Erythroblast (primary cell): ENCODE measurements around the gene GCNA.

Experiments
- DNase-seq, 2 experiments: peaks; one replicate each; lab custom pipeline; 2025; lab: John Stamatoyannopoulos, UW
- GATA1 ChIP-seq: IDR thresholded peaks from 2 replicates; pipeline ENCODE4 v1.6.1; 2011; ENCODE audit warnings: low read depth, mild to moderate bottlenecking, control low read depth, low read length, moderate library complexity
- POLR2A ChIP-seq: IDR thresholded peaks from 2 replicates; pipeline ENCODE4 v1.6.1; 2011; ENCODE audit warnings: mild to moderate bottlenecking, low read length

Gene GCNA

DNA sequence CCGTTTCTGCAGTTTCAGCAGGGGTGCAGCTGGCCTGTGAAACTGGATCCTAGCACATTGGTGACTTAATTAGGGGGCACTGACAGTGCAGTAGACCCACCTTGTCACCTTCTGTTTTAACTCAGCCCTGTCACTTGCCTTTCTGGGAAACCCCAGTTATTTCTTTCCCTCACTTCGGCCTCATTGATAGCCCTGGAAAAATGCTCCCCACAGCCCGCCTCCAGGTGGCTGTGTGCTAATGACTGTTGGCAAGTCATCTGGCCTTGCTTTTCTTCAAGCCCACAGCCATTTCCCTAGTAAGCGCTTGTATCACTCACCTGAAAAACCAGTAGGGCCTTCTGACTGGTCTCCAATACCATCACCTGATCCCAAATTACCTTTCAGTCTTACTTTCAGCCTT is 36.8 kb downstream of the GCNA start:
- TF ChIP-seq POLR2A (no peak), GATA1 (no peak)
- DNase-seq = no peak

DNA sequence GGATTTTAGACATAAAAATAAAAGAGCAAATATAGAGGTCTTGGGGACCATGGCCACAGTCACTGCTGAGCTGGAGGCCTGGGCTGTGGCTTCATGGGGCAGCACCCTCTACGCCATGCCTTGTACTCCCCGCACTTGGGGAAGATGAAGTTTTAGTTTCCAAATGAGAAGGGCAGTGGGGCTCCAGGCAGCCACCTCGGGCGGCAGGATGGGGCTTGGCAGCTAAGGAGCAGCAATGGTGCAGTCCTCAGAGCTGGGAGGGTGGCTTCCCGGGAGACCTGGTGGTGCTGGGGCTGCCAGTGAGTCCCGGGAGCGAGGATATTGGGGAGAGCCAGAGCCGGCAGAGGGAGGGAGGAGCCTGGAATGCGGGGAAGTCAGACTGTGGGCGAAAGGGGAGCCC is 37.7 kb downstream of the GCNA start:
- no peak for DNase-seq
- TF ChIP-seq GATA1 (no peak), POLR2A (no peak)

- no peak for DNase-seq
- TF ChIP-seq POLR2A (no peak), GATA1 (no peak)
Observed at GRCh38 chrX:71616672-71617529, 38.7 kb downstream of the GCNA start.

DNA sequence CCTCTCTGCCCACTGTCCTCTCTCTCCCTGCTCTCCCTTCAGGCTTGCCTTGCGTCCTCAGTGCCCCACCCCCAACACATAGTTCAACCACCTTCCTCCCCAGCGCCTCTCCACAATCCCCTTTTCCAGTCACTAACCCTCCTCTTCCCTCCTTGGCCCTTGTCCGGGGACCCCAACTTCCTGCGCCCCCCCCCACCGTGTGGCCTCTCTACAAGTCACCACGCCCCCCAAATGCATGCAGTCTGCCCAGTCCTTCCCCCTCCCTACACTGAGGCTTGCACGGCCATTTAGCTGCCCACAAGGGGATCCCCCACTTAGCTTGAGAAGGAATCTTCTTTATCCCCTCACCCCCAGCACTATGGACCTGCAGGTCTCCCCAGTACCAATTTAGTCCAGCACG is 39.5 kb downstream of the GCNA start:
- DNase-seq = no peak
- TF ChIP-seq GATA1 (no peak), POLR2A (no peak)

DNA sequence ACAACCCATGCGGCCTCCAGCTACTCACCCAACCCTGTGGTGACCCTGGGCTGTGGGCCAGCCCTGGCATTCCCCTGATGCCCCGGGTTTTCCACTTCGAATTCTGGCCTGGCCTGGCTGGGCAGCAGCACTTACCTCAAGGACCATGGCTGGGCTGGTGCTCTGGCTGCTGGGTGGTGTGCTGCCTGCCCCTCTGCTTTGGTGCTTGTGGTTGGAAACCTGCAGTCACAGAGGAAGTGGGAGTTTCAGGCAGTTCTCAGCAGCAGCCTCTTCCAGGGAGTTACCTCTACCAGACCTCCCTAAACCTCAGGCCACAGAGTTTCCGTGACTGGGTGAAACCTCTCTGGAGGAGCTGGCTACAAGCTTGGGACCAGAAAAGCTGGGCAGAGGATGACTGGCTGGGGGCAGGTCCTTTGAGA is 40.1 kb downstream of the GCNA start, which contains the start of gene CXCR3:
Gene CXCR3 (minus strand): TSS at position 209 of the 419 bp plus-strand sequence. CDS start 62 bp downstream, at position 147.
- DNase-seq = no peak
- TF ChIP-seq POLR2A (peak; percentile 16), GATA1 (no peak)

DNA sequence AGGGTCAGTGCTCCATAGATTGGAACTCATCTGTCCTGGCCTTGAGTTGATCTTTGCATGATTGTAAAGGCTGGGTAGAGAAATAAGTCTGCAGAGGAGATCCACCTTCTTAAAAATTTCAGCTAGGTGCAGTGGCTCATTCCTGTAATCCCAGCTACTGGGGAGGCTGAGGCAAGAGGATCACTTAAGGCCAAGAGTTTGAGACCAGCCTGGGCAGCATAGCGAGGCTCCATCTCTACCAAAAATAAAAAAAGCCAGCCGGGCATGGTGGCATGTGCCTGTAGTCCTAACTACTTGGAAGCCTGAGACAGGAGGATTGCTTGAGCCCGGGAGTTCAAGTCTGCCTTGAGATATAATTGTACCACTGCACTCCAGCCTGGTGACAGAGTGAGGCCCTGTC is 40.5 kb downstream of the GCNA start:
- no peak for TF ChIP-seq GATA1
- TF ChIP-seq POLR2A = no peak
- no peak for DNase-seq

- TF ChIP-seq GATA1 = no peak
- TF ChIP-seq POLR2A = no peak
- DNase-seq = no peak
Observed at GRCh38 chrX:71619193-71619592, 41.0 kb downstream of the GCNA start.

GRCh38 chrX:71619986-71620385 is 41.7 kb downstream of the GCNA start:
- TF ChIP-seq GATA1 (no peak), POLR2A (no peak)
- no peak for DNase-seq

DNA sequence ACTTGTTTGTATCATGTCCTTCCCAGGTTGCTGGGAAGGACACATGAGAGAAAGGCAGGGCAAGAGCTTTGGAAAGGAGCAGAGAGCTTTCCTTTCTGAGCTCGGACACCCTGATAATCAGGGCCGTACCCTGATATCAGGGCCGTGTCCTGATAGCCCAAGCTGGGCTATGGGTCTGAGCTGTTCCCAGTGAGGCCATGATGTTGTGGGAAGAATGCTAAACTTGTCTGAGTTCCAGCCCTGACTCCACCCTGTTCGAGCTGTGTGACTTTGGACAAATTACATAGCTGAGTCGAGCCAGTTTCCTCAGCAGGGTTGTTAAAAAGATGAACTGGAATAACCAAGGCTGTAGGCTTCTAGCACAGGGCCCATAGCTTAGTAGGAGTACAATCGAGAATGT is 43.4 kb downstream of the GCNA start:
- no peak for DNase-seq
- TF ChIP-seq GATA1 (no peak), POLR2A (no peak)

- no peak for TF ChIP-seq POLR2A
- TF ChIP-seq GATA1 = no peak
- no peak for DNase-seq
Observed at GRCh38 chrX:71622032-71622575, 43.9 kb downstream of the GCNA start.

- TF ChIP-seq GATA1 (no peak), POLR2A (no peak)
- DNase-seq = peak; percentile 48 to 57
Observed at GRCh38 chrX:71622576-71623450, 44.6 kb downstream of the GCNA start.

- TF ChIP-seq POLR2A (no peak), GATA1 (no peak)
- DNase-seq = peak; percentile 86
Observed at GRCh38 chrX:71623714-71624113, 45.5 kb downstream of the GCNA start.

- no peak for DNase-seq
- no peak for TF ChIP-seq POLR2A
- no peak for TF ChIP-seq GATA1
Observed at GRCh38 chrX:71625471-71625870, 47.2 kb downstream of the GCNA start.

DNA sequence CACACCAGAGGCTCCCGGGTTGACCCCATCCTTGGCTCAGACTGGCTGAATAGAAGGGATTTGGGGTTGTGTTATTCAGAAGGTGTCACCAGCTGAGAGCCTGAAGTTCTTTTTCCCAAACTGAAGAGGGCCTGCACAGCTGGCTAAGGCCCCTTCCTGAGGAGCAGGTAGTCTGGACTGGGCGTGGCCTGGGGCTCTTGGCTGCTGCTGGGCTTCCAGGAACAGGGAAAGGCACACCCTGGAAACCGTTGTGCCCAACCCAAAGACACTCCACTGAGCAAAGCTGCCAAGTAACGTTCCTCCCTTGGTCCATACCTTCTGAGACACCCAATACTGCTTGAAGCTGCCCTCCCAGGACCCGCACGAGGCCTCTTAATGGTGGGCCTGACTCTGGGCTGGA is 48.3 kb downstream of the GCNA start:
- DNase-seq = no peak
- TF ChIP-seq GATA1 (no peak), POLR2A (no peak)
